ENCODE measurements around the gene FAM9B.
A peak's percentile ranks its signal among the peaks of the same experiment; 100 is the strongest.
"Not testable (repeated sequence)": the region's sequence is repeated elsewhere in the genome, so short reads cannot be mapped to it uniquely, and the experiment has no call there.

FAM9B gene

DNA sequence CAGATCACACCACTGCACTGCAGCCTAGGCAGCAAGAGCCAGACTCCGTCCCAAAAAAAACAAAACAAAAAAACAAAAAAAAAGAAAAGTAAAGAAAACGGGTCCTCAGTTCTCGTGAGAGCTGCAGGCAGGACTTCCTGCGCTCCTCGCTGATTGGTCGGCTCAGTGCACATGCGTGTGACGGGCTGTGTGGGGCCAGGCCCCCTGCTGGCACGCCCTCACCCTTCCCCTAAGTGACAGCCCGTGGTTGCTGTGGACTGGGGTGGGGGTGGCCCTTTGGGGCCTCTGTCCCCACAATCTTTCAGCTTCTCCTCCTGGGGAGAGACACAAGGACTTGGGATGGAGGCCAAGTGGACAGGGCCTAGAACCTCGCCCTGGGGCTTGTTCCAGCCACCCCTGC lies at the start of gene FAM9B:
Gene FAM9B, minus strand, starts transcription at position 139 of the 400 bp plus-strand sequence. CDS start 1,141 bp downstream, outside the sequence.
- no peak for DNase-seq

DNA sequence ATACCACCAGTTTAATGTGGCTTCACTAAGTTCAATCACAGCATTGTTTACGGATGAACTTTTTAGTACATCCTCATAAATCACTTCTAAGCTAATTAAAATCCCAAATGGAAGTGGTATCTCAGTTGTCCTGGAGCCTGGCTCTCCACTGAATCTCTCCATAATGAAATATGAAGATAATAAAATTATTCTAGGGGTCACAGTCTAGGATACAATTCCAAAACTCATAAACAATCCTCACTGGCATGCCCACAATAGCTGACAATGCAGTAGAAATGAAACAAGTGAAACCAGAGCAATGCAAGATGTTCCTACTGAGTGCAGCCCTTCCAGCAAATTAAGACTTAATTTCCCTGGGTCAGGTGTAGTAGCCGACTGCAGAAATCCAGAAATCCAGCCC lies 47.3 kb upstream of the FAM9B start:
- no peak for DNase-seq

DNA sequence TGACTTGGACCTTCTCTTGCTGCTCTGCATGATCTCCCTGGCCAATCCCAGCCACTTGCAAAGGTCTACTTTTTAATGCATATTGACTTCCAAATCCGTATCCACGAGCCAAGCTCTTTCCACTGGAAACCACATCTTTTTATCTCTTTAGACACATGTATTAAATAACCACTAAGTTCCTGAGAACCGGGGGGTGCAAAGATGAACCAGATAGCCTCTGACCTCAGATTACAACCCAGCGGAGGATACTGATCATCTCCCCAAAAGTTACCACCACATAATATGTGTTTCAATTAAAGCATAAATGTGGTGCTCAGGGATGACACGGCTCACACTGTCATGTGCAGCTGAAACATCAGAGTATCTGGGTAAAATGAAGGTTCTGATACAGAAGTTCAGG lies 40.4 kb upstream of the FAM9B start:
- DNase-seq, result no peak

DNA sequence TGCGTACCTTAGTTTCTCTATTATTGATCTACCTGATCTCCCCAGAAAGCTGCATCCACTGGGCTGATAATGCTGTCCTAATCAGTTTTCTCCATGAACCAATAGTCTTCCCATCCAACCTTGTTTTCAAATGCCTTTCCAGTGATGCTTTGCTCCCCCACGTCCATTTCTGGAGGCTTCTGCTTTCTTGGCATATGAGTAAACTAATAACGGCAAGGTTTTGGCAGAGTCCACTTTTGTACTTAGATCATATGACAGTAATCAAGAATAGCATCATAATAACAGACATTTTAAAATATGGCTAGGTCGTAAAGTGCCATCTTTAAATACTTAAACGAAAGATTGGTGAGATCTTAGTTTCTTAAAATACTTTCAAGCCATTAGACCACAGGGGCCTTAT lies 38.4 kb upstream of the FAM9B start:
- DNase-seq, result no peak

DNA sequence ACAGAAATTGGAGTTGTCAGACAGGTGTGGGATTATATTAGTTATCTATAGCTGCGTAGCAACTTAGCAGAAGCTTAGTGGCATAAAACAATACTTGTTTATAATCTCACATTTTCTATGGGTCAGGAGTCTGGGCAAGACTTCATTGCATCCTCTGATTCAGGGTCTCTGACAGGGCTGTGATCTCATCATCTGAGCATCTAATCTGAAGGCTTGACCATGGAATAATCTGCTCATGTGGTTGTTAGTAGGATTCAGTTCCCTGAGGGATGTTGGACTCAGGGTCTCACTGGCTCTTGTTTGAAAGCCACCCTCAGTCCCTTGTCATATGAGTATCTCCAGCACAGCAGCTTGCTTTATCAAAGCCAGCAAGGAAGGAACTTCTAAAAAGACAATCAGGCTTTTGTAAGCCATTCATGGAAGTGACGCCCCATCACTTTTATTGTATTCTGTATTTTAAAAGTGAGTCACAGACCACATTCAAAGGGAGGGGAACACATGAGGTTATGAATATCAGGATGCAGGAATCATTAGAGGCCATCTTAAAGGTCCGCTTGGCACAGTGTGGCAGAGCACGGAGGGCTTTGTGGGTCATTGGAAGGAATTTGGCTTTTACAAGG lies 37.2 kb upstream of the FAM9B start:
- DNase-seq, result no peak

DNA sequence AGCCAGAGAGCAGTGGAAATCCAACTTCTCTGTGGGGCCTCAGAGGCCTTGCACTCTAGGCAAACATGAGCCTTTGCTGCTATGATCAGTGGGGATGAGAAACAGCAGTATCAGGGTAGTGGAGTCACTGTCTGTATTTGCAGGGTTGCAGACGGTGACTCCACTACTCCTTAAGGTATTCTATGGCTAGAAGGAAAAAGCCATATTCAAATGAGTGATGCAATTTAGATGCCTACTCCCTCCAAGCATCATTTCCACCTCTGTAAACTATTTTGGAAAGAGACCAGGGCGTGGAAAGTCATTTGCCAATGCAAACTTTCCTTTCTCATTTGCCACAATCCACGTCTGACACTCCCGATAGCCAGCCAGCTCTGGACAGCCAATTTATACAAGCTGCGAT lies 35.6 kb upstream of the FAM9B start:
- no peak for DNase-seq

DNA sequence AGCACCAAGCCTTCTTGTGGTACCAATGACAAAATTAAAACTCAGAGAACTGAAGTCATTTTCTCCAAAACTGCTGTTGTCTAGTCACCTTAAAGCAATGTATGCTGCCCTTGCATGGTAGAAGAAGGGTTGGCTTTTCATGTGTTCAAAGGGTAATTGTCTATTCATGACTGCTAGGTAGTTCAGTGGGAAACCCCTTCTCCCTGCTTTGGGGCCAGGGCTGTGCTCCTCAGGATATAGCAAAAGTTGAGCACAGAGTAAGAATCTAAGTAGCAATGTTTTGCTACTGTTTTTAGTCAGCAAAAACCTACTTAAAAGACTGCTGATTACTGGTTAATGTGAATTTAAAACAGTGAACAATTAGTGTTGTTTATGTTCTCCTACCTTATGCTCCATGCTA lies 30.8 kb upstream of the FAM9B start:
- no peak for DNase-seq

DNA sequence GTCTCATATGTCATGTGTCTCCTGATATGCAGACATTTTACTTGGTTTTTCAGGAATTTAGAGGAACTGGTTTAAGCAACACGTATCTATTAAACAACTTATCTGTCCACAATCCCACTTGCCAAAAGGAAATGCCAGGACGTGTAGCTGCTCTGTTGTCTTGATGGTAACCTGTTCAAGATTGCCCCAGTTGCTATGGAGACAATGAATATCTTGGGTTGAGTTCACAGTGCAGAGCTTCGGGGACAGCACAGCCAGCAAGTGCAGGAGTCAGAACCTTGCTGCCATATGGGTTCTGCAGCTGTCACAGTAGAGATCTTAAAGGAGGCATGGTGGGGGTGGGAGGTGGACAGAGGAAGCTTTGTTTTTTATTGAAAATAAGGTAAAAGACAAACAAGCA lies 28.7 kb upstream of the FAM9B start:
- no peak for DNase-seq

DNA sequence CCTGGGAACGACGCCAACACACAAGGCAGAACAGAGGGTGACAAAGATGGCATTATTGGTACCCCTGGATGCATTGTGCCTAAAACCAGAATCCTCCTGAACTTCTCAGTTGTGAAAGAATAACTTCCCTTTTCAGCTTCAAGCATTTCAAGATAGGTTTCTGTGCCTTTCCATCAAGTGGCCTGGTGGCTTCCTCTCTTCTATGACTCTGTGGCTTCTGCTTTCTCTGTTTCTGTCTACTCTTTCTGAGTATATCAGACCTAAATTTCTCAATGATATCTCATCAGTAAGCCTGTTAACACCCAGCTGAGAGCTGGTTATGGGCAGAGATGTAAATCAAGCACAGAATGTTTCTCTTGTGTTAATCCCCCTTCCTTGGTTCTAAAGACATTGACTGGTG lies 21.4 kb upstream of the FAM9B start:
- no peak for DNase-seq

DNA sequence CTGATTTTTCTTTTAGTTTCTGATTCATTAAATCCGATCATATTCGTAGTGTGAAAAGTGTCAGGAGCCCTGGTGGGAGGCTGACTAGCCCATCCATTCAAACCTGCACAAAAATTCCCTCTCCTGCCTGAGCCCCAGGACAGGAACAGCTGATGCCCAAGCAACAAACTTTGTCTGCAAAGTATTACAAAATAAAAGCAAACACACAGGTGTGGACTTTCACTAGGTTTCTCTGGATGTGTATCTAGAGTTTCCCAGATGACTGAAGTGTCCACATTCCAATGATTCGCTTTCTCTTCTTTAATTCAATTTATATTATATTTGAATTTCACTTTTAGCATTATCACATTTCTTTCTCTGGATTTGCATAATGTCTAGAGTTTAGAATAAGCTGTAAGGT lies 18.2 kb upstream of the FAM9B start:
- DNase-seq, result no peak

DNA sequence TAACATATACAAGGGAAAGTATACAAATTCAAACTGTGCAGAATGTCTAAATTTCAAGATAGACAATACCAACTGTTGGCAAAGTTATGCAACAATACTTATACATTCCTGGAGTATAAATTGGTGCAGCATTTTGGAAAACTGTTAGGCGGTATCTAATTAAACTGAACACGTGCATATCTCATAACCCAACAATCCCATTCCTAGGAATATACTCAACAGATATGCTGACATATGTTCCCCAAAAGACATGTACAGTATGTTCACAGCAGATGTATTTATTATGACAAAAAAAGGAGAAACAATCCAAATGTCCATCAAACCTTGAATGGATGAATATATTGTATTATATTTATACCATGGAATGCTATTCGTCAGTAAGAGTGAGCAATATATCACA lies 16.4 kb upstream of the FAM9B start:
- no peak for DNase-seq

DNA sequence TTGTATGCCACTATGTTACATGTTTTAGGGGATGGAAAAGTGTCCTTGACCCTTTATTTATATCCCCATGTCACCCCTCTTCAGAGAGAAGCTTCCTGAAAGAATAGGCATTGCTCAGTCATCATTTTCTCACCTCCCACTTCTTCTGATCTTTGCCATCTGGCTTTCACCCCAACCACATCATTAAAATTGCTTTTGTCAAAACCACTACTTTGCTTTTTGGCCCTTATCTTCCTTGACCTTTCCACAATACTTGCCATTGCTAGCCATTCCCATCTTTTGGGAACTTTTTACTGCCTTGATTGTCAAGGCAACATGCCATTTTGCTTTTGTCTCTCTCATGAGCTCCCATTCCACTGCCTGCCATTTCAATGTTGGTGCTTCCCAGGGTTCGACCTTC lies 14.9 kb upstream of the FAM9B start:
- DNase-seq, result no peak

DNA sequence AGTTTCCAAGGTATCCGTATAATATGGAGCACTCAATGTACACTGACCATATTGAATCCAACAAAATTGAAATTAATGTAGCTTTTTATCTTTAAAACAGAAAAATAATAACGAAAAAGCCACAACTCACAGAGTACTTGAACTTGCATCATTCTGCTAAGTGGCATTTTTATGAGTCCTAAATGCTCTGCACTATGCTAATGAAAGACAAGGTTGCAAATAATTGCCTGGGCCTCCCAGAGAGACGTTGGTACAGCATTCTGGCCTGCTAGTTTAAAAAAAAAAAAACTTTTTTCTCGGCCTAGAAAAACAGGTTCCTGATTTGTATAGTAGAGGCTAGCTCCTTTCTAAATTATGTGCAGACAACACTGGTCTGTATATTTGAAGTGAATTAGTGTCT lies 4.3 kb upstream of the FAM9B start:
- DNase-seq, result no peak

DNA sequence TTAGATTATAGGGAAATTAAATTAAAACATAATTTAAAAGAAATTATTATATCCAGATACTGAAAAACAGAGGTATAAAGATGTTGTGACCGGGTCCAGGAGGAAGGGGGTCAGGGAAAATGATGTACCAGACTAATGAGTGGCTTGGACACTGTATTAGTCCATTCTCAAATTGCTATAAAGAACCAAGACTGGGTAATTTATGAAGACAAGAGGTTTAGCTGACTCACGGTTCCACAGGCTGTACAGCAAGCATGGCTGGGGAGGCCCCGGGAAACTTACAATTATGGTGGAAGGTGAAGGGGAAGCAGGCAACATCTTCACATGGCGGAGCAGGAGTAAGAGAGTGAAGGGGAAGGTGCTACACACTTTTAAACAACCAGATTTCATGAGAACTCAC lies 3.4 kb upstream of the FAM9B start:
- DNase-seq, result no peak

DNA sequence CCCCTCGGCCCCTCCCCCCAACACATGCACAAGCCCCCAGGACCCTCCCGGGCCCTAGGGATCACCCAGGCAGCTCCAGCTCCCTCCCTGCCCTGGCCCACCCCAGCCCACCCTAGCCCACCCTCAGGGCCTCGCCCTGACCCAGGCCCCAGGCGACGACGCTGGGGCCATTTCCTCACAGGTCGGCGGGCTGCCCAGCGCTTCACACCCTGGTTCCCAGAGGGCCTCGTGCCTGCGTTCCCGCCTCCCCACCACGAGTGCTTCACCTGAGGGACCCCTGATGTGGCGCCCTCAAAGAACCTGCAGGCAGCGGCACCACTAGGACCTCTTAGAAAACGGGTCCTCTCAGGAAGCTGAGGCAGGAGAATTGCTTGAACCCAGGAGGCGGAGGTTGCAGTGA lies 341 bp downstream of the FAM9B start:
- DNase-seq, result no peak

DNA sequence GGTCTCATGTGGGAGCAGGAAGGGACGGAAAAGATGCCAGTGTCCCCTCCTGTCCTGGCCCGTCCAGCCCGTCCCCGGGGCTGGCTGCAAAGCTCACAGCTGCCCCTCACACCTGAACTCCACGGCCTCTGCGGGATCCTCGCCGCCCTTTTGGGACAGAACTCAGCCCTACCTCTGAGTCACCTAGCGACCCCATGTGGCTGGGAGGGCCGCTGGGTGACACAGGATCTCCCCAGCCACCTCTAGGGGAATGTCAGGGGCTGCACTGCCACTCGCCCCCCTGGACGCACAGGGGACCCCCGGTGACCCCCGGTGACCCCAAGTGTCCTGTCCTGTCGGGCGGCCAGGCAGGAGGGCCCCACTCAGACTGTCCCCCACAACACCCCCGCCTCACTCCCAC lies 748 bp downstream of the FAM9B start:
- no peak for DNase-seq

DNA sequence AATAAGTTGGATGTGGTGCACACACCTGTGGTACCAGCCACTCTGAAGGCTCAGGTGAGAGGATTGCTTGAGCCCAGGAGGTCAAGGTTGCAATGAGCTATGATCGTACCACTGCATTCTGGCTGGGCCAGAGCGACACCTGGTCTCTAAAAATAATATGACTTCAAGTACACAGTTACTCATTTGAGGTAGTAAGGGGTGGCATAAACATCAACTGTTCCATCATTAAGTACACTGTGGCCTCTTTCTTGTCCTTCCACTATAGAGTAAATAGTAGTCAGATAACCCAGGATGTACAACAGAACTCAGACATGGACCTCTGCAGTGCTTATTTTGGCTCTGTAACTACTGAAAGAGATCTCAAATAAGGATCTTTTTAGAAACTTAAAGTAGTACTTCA lies 10.6 kb downstream of the FAM9B start:
- no peak for DNase-seq

DNA sequence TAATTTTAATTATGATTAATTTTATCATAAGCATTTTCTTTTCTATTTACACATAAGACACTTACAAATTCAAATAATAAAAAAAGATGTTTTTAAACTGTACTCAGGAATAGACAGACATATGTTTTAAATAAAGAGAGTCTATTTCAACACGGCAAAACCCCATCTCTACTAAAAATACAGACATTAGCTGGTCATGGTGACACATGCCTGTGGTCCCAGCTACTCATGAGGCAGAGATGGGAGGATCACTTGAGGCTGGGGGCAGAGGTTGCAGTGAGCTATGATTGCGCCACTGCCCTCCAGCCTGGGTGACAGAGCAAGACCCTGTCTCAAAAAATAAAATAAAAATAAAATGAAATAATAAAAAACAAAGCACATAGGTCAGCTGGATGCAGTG lies 14.8 kb downstream of the FAM9B start:
- no peak for DNase-seq

DNA sequence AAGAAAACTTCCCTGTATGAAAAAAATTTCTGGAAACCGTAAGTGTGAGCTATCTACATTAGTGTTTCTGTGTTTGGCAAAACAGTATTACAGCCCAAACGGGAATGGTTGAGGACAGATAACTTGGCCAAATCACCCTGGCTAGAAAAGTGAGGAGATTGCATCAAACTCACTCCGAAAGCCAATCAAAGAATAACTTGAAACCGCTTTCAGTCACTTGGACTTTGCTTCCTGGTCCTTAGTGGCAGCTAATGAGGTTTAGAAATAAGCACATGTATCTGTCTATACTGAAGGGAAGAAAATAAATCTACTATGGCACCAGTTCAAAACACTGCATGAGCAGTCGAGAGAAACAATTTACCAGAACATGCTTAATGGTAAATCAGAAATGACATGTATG lies 15.6 kb downstream of the FAM9B start:
- DNase-seq, result not testable (repeated sequence)

DNA sequence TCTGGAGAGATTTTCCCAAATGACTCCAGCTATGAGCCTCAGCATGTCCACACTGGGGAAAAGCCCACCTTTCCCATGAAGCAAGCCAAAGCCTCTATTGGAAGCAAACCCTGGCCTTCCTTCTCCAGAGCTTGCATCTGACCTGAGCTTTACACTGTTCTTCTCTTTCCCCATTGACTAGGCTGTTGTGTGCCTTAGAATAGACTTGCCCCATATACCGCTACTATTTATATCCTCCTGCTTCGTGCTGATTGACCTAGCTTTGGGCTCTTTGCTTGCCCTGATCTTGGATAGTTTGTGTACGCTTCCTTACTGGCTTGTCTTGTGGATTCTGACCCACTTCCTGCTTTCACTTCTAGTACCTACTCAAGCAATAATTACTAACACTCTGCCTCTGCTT lies 30.9 kb downstream of the FAM9B start:
- no peak for DNase-seq

DNA sequence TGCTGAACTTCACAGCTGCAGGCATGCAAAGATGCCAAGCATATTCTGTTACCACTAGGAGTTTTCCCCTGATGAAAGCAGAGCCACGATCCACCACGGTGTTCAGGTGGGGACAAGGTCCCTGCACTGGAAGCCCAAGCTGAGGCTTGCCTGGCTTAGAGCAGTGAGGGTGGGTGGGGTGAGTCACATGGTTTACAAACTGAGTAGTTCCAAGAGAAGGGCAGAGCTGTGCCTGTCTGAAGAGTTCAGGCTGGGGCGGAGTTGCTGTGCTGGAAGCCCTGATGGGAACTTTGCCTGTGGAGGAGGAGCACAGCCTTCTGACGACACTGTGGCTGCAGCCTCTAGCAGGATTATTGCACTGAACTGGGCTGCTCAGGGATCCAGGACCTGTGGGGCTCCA lies 45.5 kb downstream of the FAM9B start:
- DNase-seq, result peak; percentile 48

DNA sequence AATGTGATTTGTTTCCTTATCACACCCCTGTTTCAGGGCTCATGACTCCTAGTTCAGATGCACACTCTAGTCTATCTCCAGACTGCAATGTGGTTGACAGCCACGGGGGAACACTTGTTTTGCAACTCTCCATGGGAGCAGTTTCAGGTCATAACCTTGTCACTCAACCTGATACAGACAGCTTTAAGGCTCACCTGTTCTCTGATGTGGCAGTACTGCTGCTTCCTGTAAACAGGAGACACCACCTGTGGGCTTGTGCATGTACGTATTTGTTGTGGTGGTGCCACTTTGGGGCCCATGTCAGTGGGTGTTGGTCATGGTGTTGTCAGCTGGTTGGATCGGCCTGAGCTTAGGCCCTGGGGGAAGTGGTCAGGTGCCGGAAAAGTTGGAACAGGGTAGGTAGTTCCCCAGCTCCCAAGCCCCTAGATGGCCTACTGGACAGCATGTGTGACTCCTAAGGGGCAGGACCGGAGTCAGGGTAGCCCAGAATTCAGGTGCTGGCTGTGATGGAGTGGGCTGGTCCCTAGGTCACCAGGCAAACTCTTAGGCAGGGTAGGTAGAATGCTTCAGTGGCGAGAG lies 46.2 kb downstream of the FAM9B start:
- peak; percentile 17 for DNase-seq

DNA sequence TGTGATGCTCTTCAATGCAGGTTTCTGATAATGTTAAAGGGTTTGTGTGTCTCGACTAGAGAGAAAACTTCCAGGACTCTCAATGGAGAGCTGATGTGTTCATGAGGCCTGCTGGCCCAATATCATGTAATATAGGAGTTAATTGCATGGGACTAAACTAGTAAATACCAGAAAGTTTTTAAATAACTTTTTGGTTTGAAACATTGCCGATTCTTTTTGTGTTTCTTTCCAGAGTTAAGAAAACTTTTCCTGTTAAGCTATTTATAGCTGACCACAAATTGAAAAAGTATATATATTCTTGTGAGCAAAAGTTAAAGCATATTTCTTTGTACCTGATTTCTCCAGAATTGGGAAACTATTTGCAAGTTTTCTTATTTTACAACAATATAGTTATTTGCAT lies 49.7 kb downstream of the FAM9B start:
- no peak for DNase-seq

DNA sequence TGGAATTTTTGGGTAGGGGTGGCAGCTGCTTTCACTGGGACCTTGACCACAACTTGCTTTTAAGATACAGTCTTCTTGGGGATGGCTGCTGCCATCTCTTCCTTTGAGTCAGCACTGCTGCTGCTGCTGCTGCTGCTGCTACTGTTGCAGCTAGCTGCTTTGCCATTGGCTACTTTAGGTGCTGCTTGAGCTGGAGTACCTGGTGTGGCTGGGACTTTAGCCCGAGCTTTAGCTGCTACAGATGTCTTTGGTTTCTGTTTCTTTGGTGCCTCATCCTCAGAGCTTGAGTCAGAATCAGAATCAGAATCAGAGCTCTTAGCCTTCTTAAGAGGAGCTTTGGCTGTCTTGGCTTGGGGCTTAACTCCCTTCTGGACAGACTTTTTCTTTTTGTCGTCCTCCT lies 52.2 kb downstream of the FAM9B start:
- peak; percentile 39 for DNase-seq

DNA sequence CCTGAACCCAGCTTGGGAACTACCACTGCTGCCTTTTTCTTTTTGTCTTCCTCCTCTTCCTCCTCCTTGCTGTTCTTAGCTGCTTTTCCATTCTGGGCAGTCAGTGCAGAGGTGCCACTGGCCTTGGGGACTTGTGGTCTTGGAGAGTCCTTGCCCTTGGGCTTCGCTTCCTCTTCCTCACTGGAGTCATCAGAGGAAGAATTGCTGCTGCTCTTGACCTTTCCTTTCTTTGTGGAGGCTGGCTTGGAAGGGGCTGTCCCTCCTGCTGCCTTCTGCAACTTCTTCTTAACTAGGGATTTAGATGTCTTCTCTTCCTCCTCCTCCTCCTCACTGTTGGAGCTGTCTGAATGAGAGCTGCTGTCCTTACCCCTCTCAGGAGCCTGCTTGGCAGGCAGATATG lies 53.2 kb downstream of the FAM9B start:
- no peak for DNase-seq
